ENCODE measurements around the gene TMEM266.

The TMEM266 gene

GRCh38 chr15:76217882-76218217 lies 158.1 kb downstream of the TMEM266 start:
- H2BK5ac ChIP-seq (ENCODE audit: low read length) = no peak overlapping the region
- no peak overlapping the region for H3K27ac ChIP-seq (replicated peaks; ENCODE audit: low read length)
- H4K91ac ChIP-seq (ENCODE audit: low read depth, low read length, poor library complexity) = no peak overlapping the region
- peaks cover 0 to 23% of the 10 kb centered on the region in 2 donors for H3K9me3 ChIP-seq (replicated peaks in 1 of 2; ENCODE audit: control insufficient read depth in 2 of 2, insufficient read depth in 1 of 2, low read depth in 1 of 2, low read length in 2 of 2)
- H2AK5ac ChIP-seq (ENCODE audit: low read depth, low read length) = no peak overlapping the region
- H3K36me3 ChIP-seq (replicated peaks in 1 of 2; ENCODE audit: control insufficient read depth in 2 of 2, insufficient read depth in 2 of 2, low read length in 2 of 2) = peaks cover 3 to 24% of the 10 kb centered on the region in 2 donors
- no peak overlapping the region for H3K14ac ChIP-seq (ENCODE audit: low read length)
- H3K9ac ChIP-seq (ENCODE audit: low read depth, low read length, poor library complexity) = no peak overlapping the region
- H3K23ac ChIP-seq (ENCODE audit: low read depth, low read length, poor library complexity) = no peak overlapping the region
- no peak overlapping the region for H3K4me2 ChIP-seq (ENCODE audit: insufficient read depth, low read length, poor library complexity, severe bottlenecking)
- H2AFZ ChIP-seq (ENCODE audit: low read length) = no peak overlapping the region
- no peak overlapping the region for H3K18ac ChIP-seq (ENCODE audit: low read length)
- no peak overlapping the region for H3K4ac ChIP-seq (ENCODE audit: low read length)
- no peaks in the 10 kb centered on the region for H3K79me1 ChIP-seq (ENCODE audit: low read depth, low read length)
- H3K4me1 ChIP-seq (ENCODE audit: control insufficient read depth in 2 of 2, insufficient read depth in 1 of 2, low read depth in 1 of 2, low read length in 2 of 2) = peaks cover 0 to 7% of the 10 kb centered on the region in 2 donors
- H2BK120ac ChIP-seq (ENCODE audit: low read depth, low read length) = no peak overlapping the region
- H3K27me3 ChIP-seq (ENCODE audit: control insufficient read depth in 3 of 3, insufficient read depth in 3 of 3, low read depth in 1 of 3, low read length in 3 of 3) = no peaks in the 10 kb centered on the region
- H4K8ac ChIP-seq (ENCODE audit: low read depth, low read length) = no peak overlapping the region
- no peak overlapping the region for H2BK15ac ChIP-seq (ENCODE audit: low read length)
- no CpG with 5 or more reads among the region's 5 CpGs for WGBS, 2 donors (ENCODE audit: extremely low coverage in 2 of 2, insufficient read length in 2 of 2, insufficient replicate concordance in 1 of 2)
- no peak for DNase-seq (ENCODE audit: low spot score)
- no peak overlapping the region for H3K4me3 ChIP-seq (ENCODE audit: low read length in 2 of 2)
- H2BK12ac ChIP-seq (ENCODE audit: low read length) = no peak overlapping the region

GRCh38 chr15:76221085-76221767 lies 161.4 kb downstream of the TMEM266 start:
- H3K36me3 ChIP-seq (replicated peaks in 1 of 2; ENCODE audit: control insufficient read depth in 2 of 2, insufficient read depth in 2 of 2, low read length in 2 of 2) = peaks cover 10 to 26% of the 10 kb centered on the region in 2 donors
- no peak overlapping the region for H3K4me3 ChIP-seq (ENCODE audit: low read length in 2 of 2)
- no peak overlapping the region for H2BK12ac ChIP-seq (ENCODE audit: low read length)
- peaks cover 0 to 23% of the 10 kb centered on the region in 2 donors for H3K9me3 ChIP-seq (replicated peaks in 1 of 2; ENCODE audit: control insufficient read depth in 2 of 2, insufficient read depth in 1 of 2, low read depth in 1 of 2, low read length in 2 of 2)
- H3K9ac ChIP-seq (ENCODE audit: low read depth, low read length, poor library complexity) = no peak overlapping the region
- no peaks in the 10 kb centered on the region for H3K27me3 ChIP-seq (ENCODE audit: control insufficient read depth in 3 of 3, insufficient read depth in 3 of 3, low read depth in 1 of 3, low read length in 3 of 3)
- no peaks in the 10 kb centered on the region for H3K79me1 ChIP-seq (ENCODE audit: low read depth, low read length)
- H3K4ac ChIP-seq (ENCODE audit: low read length) = no peak overlapping the region
- no peak for DNase-seq (ENCODE audit: low spot score)
- no peak overlapping the region for H3K23ac ChIP-seq (ENCODE audit: low read depth, low read length, poor library complexity)
- H2AFZ ChIP-seq (ENCODE audit: low read length) = no peak overlapping the region
- no peak overlapping the region for H3K27ac ChIP-seq (replicated peaks; ENCODE audit: low read length)
- H3K4me2 ChIP-seq (ENCODE audit: insufficient read depth, low read length, poor library complexity, severe bottlenecking) = no peak overlapping the region
- no peak overlapping the region for H2BK15ac ChIP-seq (ENCODE audit: low read length)
- no peak overlapping the region for H2BK5ac ChIP-seq (ENCODE audit: low read length)
- H4K8ac ChIP-seq (ENCODE audit: low read depth, low read length) = no peak overlapping the region
- no peak overlapping the region for H2AK5ac ChIP-seq (ENCODE audit: low read depth, low read length)
- H4K91ac ChIP-seq (ENCODE audit: low read depth, low read length, poor library complexity) = no peak overlapping the region
- peaks cover 0 to 1% of the 10 kb centered on the region in 2 donors for H3K4me1 ChIP-seq (ENCODE audit: control insufficient read depth in 2 of 2, insufficient read depth in 1 of 2, low read depth in 1 of 2, low read length in 2 of 2)
- H3K18ac ChIP-seq (ENCODE audit: low read length) = no peak overlapping the region
- WGBS, 2 donors (ENCODE audit: extremely low coverage in 2 of 2, insufficient read length in 2 of 2, insufficient replicate concordance in 1 of 2) = no CpG with 5 or more reads among the region's 1 CpG
- H2BK120ac ChIP-seq (ENCODE audit: low read depth, low read length) = no peak overlapping the region
- H3K14ac ChIP-seq (ENCODE audit: low read length) = no peak overlapping the region

GRCh38 chr15:76222159-76222558 lies 162.4 kb downstream of the TMEM266 start:
- no CpG with 5 or more reads among the region's 4 CpGs for WGBS, 2 donors (ENCODE audit: extremely low coverage in 2 of 2, insufficient read length in 2 of 2, insufficient replicate concordance in 1 of 2)
- Histone ChIP-seq H3K23ac (ENCODE audit: low read depth, low read length, poor library complexity) (no peak overlapping the region), H2BK15ac (ENCODE audit: low read length) (no peak overlapping the region), H3K79me1 (ENCODE audit: low read depth, low read length) (no peaks in the 10 kb centered on the region), H3K4me3 (ENCODE audit: low read length in 2 of 2) (no peak overlapping the region), H4K91ac (ENCODE audit: low read depth, low read length, poor library complexity) (no peak overlapping the region), H2BK120ac (ENCODE audit: low read depth, low read length) (no peak overlapping the region), H2AFZ (ENCODE audit: low read length) (no peak overlapping the region), H2BK12ac (ENCODE audit: low read length) (no peak overlapping the region), H3K4me2 (ENCODE audit: insufficient read depth, low read length, poor library complexity, severe bottlenecking) (no peak overlapping the region), H4K8ac (ENCODE audit: low read depth, low read length) (no peak overlapping the region), H2AK5ac (ENCODE audit: low read depth, low read length) (no peak overlapping the region), H3K9me3 (replicated peaks in 1 of 2; ENCODE audit: control insufficient read depth in 2 of 2, insufficient read depth in 1 of 2, low read depth in 1 of 2, low read length in 2 of 2) (peaks cover 0 to 23% of the 10 kb centered on the region in 2 donors), H3K27me3 (ENCODE audit: control insufficient read depth in 3 of 3, insufficient read depth in 3 of 3, low read depth in 1 of 3, low read length in 3 of 3) (no peaks in the 10 kb centered on the region), H3K4me1 (ENCODE audit: control insufficient read depth in 2 of 2, insufficient read depth in 1 of 2, low read depth in 1 of 2, low read length in 2 of 2) (peaks cover 0 to 1% of the 10 kb centered on the region in 2 donors), H2BK5ac (ENCODE audit: low read length) (no peak overlapping the region), H3K27ac (replicated peaks; ENCODE audit: low read length) (no peak overlapping the region), H3K14ac (ENCODE audit: low read length) (no peak overlapping the region), H3K18ac (ENCODE audit: low read length) (no peak overlapping the region), H3K9ac (ENCODE audit: low read depth, low read length, poor library complexity) (no peak overlapping the region), H3K4ac (ENCODE audit: low read length) (no peak overlapping the region), H3K36me3 (replicated peaks in 1 of 2; ENCODE audit: control insufficient read depth in 2 of 2, insufficient read depth in 2 of 2, low read length in 2 of 2) (peaks cover 10 to 30% of the 10 kb centered on the region in 2 donors)
- DNase-seq (ENCODE audit: low spot score) = no peak

- Histone ChIP-seq H3K4me3 (ENCODE audit: low read length in 2 of 2) (no peak overlapping the region), H3K14ac (ENCODE audit: low read length) (no peak overlapping the region), H4K91ac (ENCODE audit: low read depth, low read length, poor library complexity) (no peak overlapping the region), H2BK15ac (ENCODE audit: low read length) (no peak overlapping the region), H3K9me3 (replicated peaks in 1 of 2; ENCODE audit: control insufficient read depth in 2 of 2, insufficient read depth in 1 of 2, low read depth in 1 of 2, low read length in 2 of 2) (peaks cover 0 to 23% of the 10 kb centered on the region in 2 donors), H4K8ac (ENCODE audit: low read depth, low read length) (no peak overlapping the region), H3K18ac (ENCODE audit: low read length) (no peak overlapping the region), H3K36me3 (replicated peaks in 1 of 2; ENCODE audit: control insufficient read depth in 2 of 2, insufficient read depth in 2 of 2, low read length in 2 of 2) (peaks cover 8 to 37% of the 10 kb centered on the region in 2 donors), H2BK5ac (ENCODE audit: low read length) (no peak overlapping the region), H3K4me1 (ENCODE audit: control insufficient read depth in 2 of 2, insufficient read depth in 1 of 2, low read depth in 1 of 2, low read length in 2 of 2) (no peaks in the 10 kb centered on the region), H2BK12ac (ENCODE audit: low read length) (no peak overlapping the region), H3K79me1 (ENCODE audit: low read depth, low read length) (no peaks in the 10 kb centered on the region), H2AK5ac (ENCODE audit: low read depth, low read length) (no peak overlapping the region), H3K9ac (ENCODE audit: low read depth, low read length, poor library complexity) (no peak overlapping the region), H3K23ac (ENCODE audit: low read depth, low read length, poor library complexity) (no peak overlapping the region), H2BK120ac (ENCODE audit: low read depth, low read length) (no peak overlapping the region), H3K27ac (replicated peaks; ENCODE audit: low read length) (no peak overlapping the region), H3K27me3 (ENCODE audit: control insufficient read depth in 3 of 3, insufficient read depth in 3 of 3, low read depth in 1 of 3, low read length in 3 of 3) (no peaks in the 10 kb centered on the region), H3K4ac (ENCODE audit: low read length) (no peak overlapping the region), H3K4me2 (ENCODE audit: insufficient read depth, low read length, poor library complexity, severe bottlenecking) (no peak overlapping the region), H2AFZ (ENCODE audit: low read length) (no peak overlapping the region)
- DNase-seq (ENCODE audit: low spot score) = no peak
- no CpG with 5 or more reads among the region's 2 CpGs for WGBS, 2 donors (ENCODE audit: extremely low coverage in 2 of 2, insufficient read length in 2 of 2, insufficient replicate concordance in 1 of 2)
Measured at GRCh38 chr15:76223521-76223920, 163.7 kb downstream of the TMEM266 start.

All from neuronal stem cell (in vitro differentiated cells).